Kidney (tissue), 14 donors: Measurements from ENCODE around the gene OIT3. TPM values are rescaled to one million over a fixed set of nuclear protein-coding genes. Genes with fewer than 3 reads are reported as not detected.

Experiments
- DNase-seq, 5 donors: peaks; one replicate each; pipeline ENCODE4 v3.0.0-alpha.2; 2013 to 2020
- FAIRE-seq: peaks from 2 replicates; lab custom pipeline; 2012; peaks lifted over from hg19 to GRCh38; lab: Jason Lieb, UNC
- H3K27ac ChIP-seq, 2 donors: one replicate each; pipeline ENCODE4 v1.7.0; 2013; ENCODE audit warnings: low read depth in 2 of 2, low read length in 2 of 2, inconsistent platforms in 1 of 2
- H3K27me3 ChIP-seq: one replicate; pipeline ENCODE4 v1.7.1; 2013; ENCODE audit warnings: low read length, inconsistent platforms; ENCODE audit not compliant: control insufficient read depth, insufficient read depth
- H3K36me3 ChIP-seq, 3 donors: one replicate each; pipeline versions ENCODE4 v1.7.0 to v1.7.1; 2013; ENCODE audit warnings: low read length in 3 of 3, control low read depth in 1 of 3, inconsistent platforms in 1 of 3; ENCODE audit not compliant: insufficient read depth in 3 of 3, control insufficient read depth in 2 of 3
- H3K4me1 ChIP-seq, 3 donors: one replicate each; pipeline versions ENCODE4 v1.7.0 to v1.7.1; 2013; ENCODE audit warnings: low read length in 3 of 3, inconsistent platforms in 1 of 3, low read depth in 1 of 3; ENCODE audit not compliant: control insufficient read depth in 2 of 3, insufficient read depth in 2 of 3
- H3K4me3 ChIP-seq, 3 donors: one replicate each; pipeline versions ENCODE4 v1.7.0 to v1.8.1; 2013; ENCODE audit warnings: low read length in 3 of 3, control low read depth in 1 of 3, inconsistent platforms in 1 of 3
- H3K9ac ChIP-seq, 3 donors: one replicate each; pipeline versions ENCODE4 v1.7.0 to v1.7.1; 2013; ENCODE audit warnings: low read length in 3 of 3, control low read depth in 1 of 3, inconsistent platforms in 1 of 3
- H3K9me3 ChIP-seq, 3 donors: one replicate each; pipeline versions ENCODE4 v1.7.0 to v1.7.1; 2013; ENCODE audit warnings: low read length in 3 of 3, control low read depth in 1 of 3, inconsistent platforms in 1 of 3; ENCODE audit not compliant: control insufficient read depth in 2 of 3, insufficient read depth in 1 of 3
- CTCF ChIP-seq: IDR thresholded peaks from 3 replicates; pipeline ENCODE4 v1.5.1; 2012; ENCODE audit warnings: mild to moderate bottlenecking, moderate library complexity, borderline replicate concordance; ENCODE audit not compliant: insufficient read depth; ENCODE audit errors: extremely low read depth
- intact Hi-C: fragments of 100-400 bp; cut with DNase I; formaldehyde crosslinking; loops from one replicate; pipeline ENCODE4 v1.11.1; 2022
- polyA plus RNA-seq: library from polyadenylated mRNA; stranded (reverse); fragments of 350-450 nt; fragmentation: Illumina TruSeq; extraction: RNeasy Lipid Tissue Mini Kit (QIAGEN cat#74804); gene quantifications from one replicate; pipeline ENCODE4 v1.2.3, GENCODE V29; 2014; ENCODE audit warnings: low read depth, low replicate concordance; ENCODE audit not compliant: insufficient read depth
- total RNA-seq: library from RNA; stranded (reverse); fragmentation: NEBNext Ultra II Directional; extraction: Animal tissue kit (Norgen Biotek cat#: 25700); gene quantifications from one replicate; pipeline ENCODE4 v1.2.1, GENCODE V29; 2021
- donor health status: control.
- donor health status: control.
- donor health status: control.
- donor health status: control.
- donor health status: control.
- donor health status: DM: yes; HTN: yes; CAD: no.
- donor health status: Normal renal cell carcinoma (clear cell type).

OIT3 gene
- total and polyA plus RNA-seq, 2 donors from 2014 or later, result not detected

GRCh38 chr10:72855790-72856189 is 37.7 kb upstream of the OIT3 start:
- intact Hi-C loops, result no loop called here
- no peak for DNase-seq
- Histone ChIP-seq H3K9me3 (peaks cover 0 to 2% (median 0%) of the 10 kb centered on the region in 3 donors), H3K9ac (no peak overlapping the region), H3K27me3 (no peaks in the 10 kb centered on the region), H3K4me1 (no peaks in the 10 kb centered on the region), H3K27ac (no peak overlapping the region), H3K36me3 (no peaks in the 10 kb centered on the region), H3K4me3 (no peak overlapping the region)
- no peak for FAIRE-seq
- no peak for TF ChIP-seq CTCF

- H3K4me3 ChIP-seq, result no peak overlapping the region
- no peak overlapping the region for H3K9ac ChIP-seq
- H3K4me1 ChIP-seq, result no peaks in the 10 kb centered on the region
- no peak for FAIRE-seq
- no peaks in the 10 kb centered on the region for H3K9me3 ChIP-seq
- H3K27ac ChIP-seq, result no peak overlapping the region
- H3K27me3 ChIP-seq, result no peaks in the 10 kb centered on the region
- no peak for TF ChIP-seq CTCF
- peaks cover 0 to 3% (median 0%) of the 10 kb centered on the region in 3 donors for H3K36me3 ChIP-seq
- intact Hi-C loops, result no loop called here
- no peak for DNase-seq
These were observed 35.5 kb upstream of the OIT3 start for GRCh38 chr10:72858067-72858466.

GRCh38 chr10:72862957-72863356 is 30.6 kb upstream of the OIT3 start:
- H3K9ac ChIP-seq, result no peak overlapping the region
- no peaks in the 10 kb centered on the region for H3K4me1 ChIP-seq
- FAIRE-seq (no peak), DNase-seq (no peak)
- no peaks in the 10 kb centered on the region for H3K9me3 ChIP-seq
- no peak for TF ChIP-seq CTCF
- intact Hi-C loops, result no loop called here
- H3K27ac ChIP-seq, result no peak overlapping the region
- peaks cover 0 to 3% (median 0%) of the 10 kb centered on the region in 3 donors for H3K36me3 ChIP-seq
- no peak overlapping the region for H3K4me3 ChIP-seq
- H3K27me3 ChIP-seq, result no peaks in the 10 kb centered on the region
